WTC11 (cell line): ENCODE measurements around the gene HYI. TPM values are rescaled to one million over a fixed set of nuclear protein-coding genes. Genes with fewer than 3 reads are reported as not detected.

Experiments
- ATAC-seq: fragments of 200-7000 bp; cut with Tn5 transposase; 2 replicates; pipeline ENCODE4 v1.10.0; 2021; ENCODE audit warnings: mild to moderate bottlenecking, moderate library complexity
- CTCF ChIA-PET: fragments of 300-600 bp; sonication (Branson Sonifier 250); formaldehyde crosslinking; loops from one replicate; lab custom pipeline; 2021; ENCODE audit warnings: antibody characterized with exemption; lab: Charles Lee
- POLR2A ChIA-PET: fragments of 350-600 bp; sonication (Branson Sonifier 250); formaldehyde crosslinking; loops from one replicate; lab custom pipeline; 2021; ENCODE audit warnings: antibody characterized with exemption; lab: Charles Lee
- DNase-seq: peaks from one replicate; pipeline ENCODE4 v3.0.0; 2021; ENCODE audit warnings: low spot score
- H3K27ac Mint-ChIP-seq: 2 replicates; pipeline ENCODE4 v1.8.0; 2021; ENCODE audit warnings: mixed read lengths
- H3K27me3 Mint-ChIP-seq: 2 replicates; pipeline ENCODE4 v1.8.0; 2021; ENCODE audit warnings: low read depth, mild to moderate bottlenecking, moderate library complexity, mixed read lengths
- H3K36me3 Mint-ChIP-seq: 2 replicates; pipeline ENCODE4 v1.8.0; 2021; ENCODE audit warnings: mixed read lengths
- H3K4me1 Mint-ChIP-seq: 2 replicates; pipeline ENCODE4 v1.8.0; 2022; ENCODE audit warnings: mixed read lengths
- H3K4me3 Mint-ChIP-seq: 2 replicates; pipeline ENCODE4 v1.8.0; 2021; ENCODE audit warnings: mild to moderate bottlenecking, moderate library complexity, mixed read lengths
- H3K9me3 Mint-ChIP-seq: 2 replicates; pipeline ENCODE4 v1.8.0; 2021; ENCODE audit warnings: mixed read lengths
- ELF4 ChIP-seq: sonication (generic); formaldehyde crosslinking; IDR thresholded peaks from 2 replicates; pipeline ENCODE4 v1.8.1; 2022; ENCODE audit warnings: low read depth, mild to moderate bottlenecking, moderate library complexity, missing genetic modification reagents
- ETV6 ChIP-seq: sonication (generic); formaldehyde crosslinking; IDR thresholded peaks from 2 replicates; pipeline ENCODE4 v1.8.1; 2022; ENCODE audit warnings: mild to moderate bottlenecking, missing genetic modification reagents
- OVOL2 ChIP-seq: fragments of 250-450 bp; sonication (Bioruptor Pico); IDR thresholded peaks from 2 replicates; pipeline ENCODE4 v1.9.0; 2021; ENCODE audit warnings: mild to moderate bottlenecking, borderline replicate concordance
- PRRX2 ChIP-seq: fragments of 250-450 bp; sonication (Bioruptor Pico); IDR thresholded peaks from 2 replicates; pipeline ENCODE4 v1.8.0; 2021; ENCODE audit warnings: mild to moderate bottlenecking
- SP1 ChIP-seq: sonication (generic); formaldehyde crosslinking; conservative IDR thresholded peaks from 2 replicates; pipeline ENCODE4 v1.8.1; 2022; ENCODE audit warnings: missing genetic modification reagents
- ZBTB21 ChIP-seq: sonication (generic); formaldehyde crosslinking; IDR thresholded peaks from 2 replicates; pipeline ENCODE4 v1.8.1; 2023; ENCODE audit warnings: mild to moderate bottlenecking, missing genetic modification reagents, borderline replicate concordance
- ZNF423 ChIP-seq: fragments of 250-450 bp; sonication (Bioruptor Pico); IDR thresholded peaks from 2 replicates; pipeline ENCODE4 v2.1.2; 2022; ENCODE audit warnings: mild to moderate bottlenecking, moderate library complexity
- total RNA-seq: library from RNA; stranded (reverse); gene quantifications from 3 replicates; pipeline ENCODE4 v1.2.3, GENCODE V29; 2021
- TF ChIP-seq, protein P1 (sequence below): sonication (generic); formaldehyde crosslinking; IDR thresholded peaks from 2 replicates; pipeline ENCODE4 v1.8.0; 2023; ENCODE audit warnings: missing genetic modification reagents, mild to moderate bottlenecking, borderline replicate concordance
- TF ChIP-seq, protein P2 (sequence below): fragments of 250-450 bp; sonication (Bioruptor Pico); IDR thresholded peaks from 2 replicates; pipeline ENCODE4 v1.9.0; 2021; ENCODE audit warnings: moderate library complexity, mild to moderate bottlenecking, inconsistent platforms, borderline replicate concordance
- TF ChIP-seq, protein P3 (sequence below): sonication (generic); formaldehyde crosslinking; IDR thresholded peaks from 2 replicates; pipeline ENCODE4 v1.8.0; 2022; ENCODE audit warnings: mild to moderate bottlenecking, missing genetic modification reagents
- TF ChIP-seq, protein P4 (sequence below): sonication (generic); formaldehyde crosslinking; IDR thresholded peaks from 2 replicates; pipeline ENCODE4 v1.8.1; 2023; ENCODE audit warnings: mild to moderate bottlenecking, missing genetic modification reagents, borderline replicate concordance
- TF ChIP-seq, protein P5 (sequence below): sonication (generic); formaldehyde crosslinking; IDR thresholded peaks from 2 replicates; pipeline ENCODE4 v1.8.1; 2023; ENCODE audit warnings: mild to moderate bottlenecking, missing genetic modification reagents, moderate library complexity
- TF ChIP-seq, protein P6 (sequence below): sonication (generic); formaldehyde crosslinking; IDR thresholded peaks from 2 replicates; pipeline ENCODE4 v1.8.1; 2023; ENCODE audit warnings: mild to moderate bottlenecking, missing genetic modification reagents, moderate library complexity
- TF ChIP-seq, protein P7 (sequence below): fragments of 200-600 bp; IDR thresholded peaks from 2 replicates; pipeline ENCODE4 v1.8.0; 2022; ENCODE audit warnings: antibody characterized with exemption

The HYI gene
- total RNA-seq, 1 experiment from 2014 or later: 23.2 TPM

DNA sequence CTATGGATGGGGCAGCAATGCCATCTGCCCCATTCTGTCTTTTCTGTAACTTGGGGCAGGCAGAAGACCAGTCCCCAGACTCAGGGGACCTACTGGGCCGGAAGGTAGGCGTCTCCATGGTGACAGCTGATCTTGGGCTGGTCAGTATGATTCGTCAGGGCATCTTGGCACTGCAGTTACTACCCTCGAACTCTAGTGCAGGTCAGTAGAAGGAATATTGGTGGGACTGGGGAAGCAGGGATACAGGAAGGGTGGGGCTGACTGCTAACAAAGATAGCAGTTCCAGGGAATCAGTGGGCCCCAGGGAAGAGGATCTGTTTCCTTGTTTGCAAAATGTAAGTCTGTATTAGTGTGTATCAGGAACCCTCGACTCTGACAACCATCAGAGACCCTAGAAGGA lies 37.8 kb downstream of the HYI start (continued):
- TF ChIP-seq, protein P1, sequence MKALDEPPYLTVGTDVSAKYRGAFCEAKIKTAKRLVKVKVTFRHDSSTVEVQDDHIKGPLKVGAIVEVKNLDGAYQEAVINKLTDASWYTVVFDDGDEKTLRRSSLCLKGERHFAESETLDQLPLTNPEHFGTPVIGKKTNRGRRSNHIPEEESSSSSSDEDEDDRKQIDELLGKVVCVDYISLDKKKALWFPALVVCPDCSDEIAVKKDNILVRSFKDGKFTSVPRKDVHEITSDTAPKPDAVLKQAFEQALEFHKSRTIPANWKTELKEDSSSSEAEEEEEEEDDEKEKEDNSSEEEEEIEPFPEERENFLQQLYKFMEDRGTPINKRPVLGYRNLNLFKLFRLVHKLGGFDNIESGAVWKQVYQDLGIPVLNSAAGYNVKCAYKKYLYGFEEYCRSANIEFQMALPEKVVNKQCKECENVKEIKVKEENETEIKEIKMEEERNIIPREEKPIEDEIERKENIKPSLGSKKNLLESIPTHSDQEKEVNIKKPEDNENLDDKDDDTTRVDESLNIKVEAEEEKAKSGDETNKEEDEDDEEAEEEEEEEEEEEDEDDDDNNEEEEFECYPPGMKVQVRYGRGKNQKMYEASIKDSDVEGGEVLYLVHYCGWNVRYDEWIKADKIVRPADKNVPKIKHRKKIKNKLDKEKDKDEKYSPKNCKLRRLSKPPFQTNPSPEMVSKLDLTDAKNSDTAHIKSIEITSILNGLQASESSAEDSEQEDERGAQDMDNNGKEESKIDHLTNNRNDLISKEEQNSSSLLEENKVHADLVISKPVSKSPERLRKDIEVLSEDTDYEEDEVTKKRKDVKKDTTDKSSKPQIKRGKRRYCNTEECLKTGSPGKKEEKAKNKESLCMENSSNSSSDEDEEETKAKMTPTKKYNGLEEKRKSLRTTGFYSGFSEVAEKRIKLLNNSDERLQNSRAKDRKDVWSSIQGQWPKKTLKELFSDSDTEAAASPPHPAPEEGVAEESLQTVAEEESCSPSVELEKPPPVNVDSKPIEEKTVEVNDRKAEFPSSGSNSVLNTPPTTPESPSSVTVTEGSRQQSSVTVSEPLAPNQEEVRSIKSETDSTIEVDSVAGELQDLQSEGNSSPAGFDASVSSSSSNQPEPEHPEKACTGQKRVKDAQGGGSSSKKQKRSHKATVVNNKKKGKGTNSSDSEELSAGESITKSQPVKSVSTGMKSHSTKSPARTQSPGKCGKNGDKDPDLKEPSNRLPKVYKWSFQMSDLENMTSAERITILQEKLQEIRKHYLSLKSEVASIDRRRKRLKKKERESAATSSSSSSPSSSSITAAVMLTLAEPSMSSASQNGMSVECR: no peak
- TF ChIP-seq OVOL2 (CRISPR knock-in tag) (no peak), PRRX2 (no peak)
- TF ChIP-seq, protein P2, sequence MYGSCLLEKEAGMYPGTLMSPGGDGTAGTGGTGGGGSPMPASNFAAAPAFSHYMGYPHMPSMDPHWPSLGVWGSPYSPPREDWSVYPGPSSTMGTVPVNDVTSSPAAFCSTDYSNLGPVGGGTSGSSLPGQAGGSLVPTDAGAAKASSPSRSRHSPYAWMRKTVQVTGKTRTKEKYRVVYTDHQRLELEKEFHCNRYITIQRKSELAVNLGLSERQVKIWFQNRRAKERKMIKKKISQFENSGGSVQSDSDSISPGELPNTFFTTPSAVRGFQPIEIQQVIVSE (CRISPR knock-in tag): no peak
- TF ChIP-seq, protein P3, sequence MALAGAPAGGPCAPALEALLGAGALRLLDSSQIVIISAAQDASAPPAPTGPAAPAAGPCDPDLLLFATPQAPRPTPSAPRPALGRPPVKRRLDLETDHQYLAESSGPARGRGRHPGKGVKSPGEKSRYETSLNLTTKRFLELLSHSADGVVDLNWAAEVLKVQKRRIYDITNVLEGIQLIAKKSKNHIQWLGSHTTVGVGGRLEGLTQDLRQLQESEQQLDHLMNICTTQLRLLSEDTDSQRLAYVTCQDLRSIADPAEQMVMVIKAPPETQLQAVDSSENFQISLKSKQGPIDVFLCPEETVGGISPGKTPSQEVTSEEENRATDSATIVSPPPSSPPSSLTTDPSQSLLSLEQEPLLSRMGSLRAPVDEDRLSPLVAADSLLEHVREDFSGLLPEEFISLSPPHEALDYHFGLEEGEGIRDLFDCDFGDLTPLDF (CRISPR knock-in tag): no peak
- TF ChIP-seq, protein P4, sequence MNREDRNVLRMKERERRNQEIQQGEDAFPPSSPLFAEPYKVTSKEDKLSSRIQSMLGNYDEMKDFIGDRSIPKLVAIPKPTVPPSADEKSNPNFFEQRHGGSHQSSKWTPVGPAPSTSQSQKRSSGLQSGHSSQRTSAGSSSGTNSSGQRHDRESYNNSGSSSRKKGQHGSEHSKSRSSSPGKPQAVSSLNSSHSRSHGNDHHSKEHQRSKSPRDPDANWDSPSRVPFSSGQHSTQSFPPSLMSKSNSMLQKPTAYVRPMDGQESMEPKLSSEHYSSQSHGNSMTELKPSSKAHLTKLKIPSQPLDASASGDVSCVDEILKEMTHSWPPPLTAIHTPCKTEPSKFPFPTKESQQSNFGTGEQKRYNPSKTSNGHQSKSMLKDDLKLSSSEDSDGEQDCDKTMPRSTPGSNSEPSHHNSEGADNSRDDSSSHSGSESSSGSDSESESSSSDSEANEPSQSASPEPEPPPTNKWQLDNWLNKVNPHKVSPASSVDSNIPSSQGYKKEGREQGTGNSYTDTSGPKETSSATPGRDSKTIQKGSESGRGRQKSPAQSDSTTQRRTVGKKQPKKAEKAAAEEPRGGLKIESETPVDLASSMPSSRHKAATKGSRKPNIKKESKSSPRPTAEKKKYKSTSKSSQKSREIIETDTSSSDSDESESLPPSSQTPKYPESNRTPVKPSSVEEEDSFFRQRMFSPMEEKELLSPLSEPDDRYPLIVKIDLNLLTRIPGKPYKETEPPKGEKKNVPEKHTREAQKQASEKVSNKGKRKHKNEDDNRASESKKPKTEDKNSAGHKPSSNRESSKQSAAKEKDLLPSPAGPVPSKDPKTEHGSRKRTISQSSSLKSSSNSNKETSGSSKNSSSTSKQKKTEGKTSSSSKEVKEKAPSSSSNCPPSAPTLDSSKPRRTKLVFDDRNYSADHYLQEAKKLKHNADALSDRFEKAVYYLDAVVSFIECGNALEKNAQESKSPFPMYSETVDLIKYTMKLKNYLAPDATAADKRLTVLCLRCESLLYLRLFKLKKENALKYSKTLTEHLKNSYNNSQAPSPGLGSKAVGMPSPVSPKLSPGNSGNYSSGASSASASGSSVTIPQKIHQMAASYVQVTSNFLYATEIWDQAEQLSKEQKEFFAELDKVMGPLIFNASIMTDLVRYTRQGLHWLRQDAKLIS: no peak
- TF ChIP-seq, protein P5, sequence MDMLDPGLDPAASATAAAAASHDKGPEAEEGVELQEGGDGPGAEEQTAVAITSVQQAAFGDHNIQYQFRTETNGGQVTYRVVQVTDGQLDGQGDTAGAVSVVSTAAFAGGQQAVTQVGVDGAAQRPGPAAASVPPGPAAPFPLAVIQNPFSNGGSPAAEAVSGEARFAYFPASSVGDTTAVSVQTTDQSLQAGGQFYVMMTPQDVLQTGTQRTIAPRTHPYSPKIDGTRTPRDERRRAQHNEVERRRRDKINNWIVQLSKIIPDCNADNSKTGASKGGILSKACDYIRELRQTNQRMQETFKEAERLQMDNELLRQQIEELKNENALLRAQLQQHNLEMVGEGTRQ: no peak

DNA sequence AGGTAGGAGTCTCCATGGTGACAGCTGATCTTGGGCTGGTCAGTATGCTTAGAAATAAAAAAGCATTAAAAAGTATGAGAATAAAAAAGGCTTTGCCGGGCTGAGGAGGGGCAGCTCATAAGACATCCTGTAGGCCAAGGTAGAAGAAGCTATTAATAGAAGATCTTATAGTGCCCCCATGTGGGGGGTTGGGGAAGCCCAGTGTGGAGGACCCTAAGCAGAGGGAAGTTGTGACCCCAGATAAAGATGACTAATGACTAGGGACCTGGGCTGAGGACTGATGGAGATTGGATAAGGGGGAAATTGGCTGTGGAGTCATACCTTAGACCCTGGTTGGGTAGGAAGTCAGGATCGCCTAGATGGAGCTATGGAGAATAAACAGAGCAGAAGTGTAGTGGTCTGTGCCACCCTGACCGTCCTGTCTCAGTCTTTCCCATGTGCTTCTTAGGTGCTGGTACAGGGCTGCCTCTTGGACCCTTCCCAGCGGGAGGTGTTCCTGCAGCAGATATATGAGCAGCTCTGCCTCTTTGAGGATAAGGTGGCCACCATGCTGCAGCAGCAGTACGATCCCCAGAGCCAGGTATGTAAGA lies 39.0 kb downstream of the HYI start:
- H3K36me3 Mint-ChIP-seq: peaks cover 7% of the 10 kb centered on the region
- ChIA-PET CTCF (interaction anchor here (0.5 to 3.1 kb wide), 52 partner anchors 9 to 516 kb away, joined by 3 to 100 read pairs (median 4); partner anchors contain the start of genes C1orf210, CDC20, CFAP57 and EBNA1BP2), POLR2A (interaction anchor here (0.5 to 1.6 kb wide), 3 partner anchors 56 to 569 kb away, joined by 3 to 7 read pairs (median 4); partner anchors contain the start of genes CDC20 and ZNF691)
- DNase-seq: peak; percentile 81
- no peaks in the 10 kb centered on the region for H3K27me3 Mint-ChIP-seq
- H3K9me3 Mint-ChIP-seq: peaks cover 6% of the 10 kb centered on the region
- ATAC-seq: peak; percentile 98
- H3K4me1 Mint-ChIP-seq: no peaks in the 10 kb centered on the region
- H3K27ac Mint-ChIP-seq: no peak overlapping the region
- no peak overlapping the region for H3K4me3 Mint-ChIP-seq
- TF ChIP-seq, protein P6, sequence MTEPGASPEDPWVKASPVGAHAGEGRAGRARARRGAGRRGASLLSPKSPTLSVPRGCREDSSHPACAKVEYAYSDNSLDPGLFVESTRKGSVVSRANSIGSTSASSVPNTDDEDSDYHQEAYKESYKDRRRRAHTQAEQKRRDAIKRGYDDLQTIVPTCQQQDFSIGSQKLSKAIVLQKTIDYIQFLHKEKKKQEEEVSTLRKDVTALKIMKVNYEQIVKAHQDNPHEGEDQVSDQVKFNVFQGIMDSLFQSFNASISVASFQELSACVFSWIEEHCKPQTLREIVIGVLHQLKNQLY (CRISPR knock-in tag): no peak
- TF ChIP-seq SP1 (CRISPR knock-in tag) (no peak), ELF4 (CRISPR knock-in tag) (no peak), ZNF423 (no peak), ETV6 (CRISPR knock-in tag) (no peak), ZBTB21 (CRISPR knock-in tag) (no peak)
- TF ChIP-seq, protein P7, sequence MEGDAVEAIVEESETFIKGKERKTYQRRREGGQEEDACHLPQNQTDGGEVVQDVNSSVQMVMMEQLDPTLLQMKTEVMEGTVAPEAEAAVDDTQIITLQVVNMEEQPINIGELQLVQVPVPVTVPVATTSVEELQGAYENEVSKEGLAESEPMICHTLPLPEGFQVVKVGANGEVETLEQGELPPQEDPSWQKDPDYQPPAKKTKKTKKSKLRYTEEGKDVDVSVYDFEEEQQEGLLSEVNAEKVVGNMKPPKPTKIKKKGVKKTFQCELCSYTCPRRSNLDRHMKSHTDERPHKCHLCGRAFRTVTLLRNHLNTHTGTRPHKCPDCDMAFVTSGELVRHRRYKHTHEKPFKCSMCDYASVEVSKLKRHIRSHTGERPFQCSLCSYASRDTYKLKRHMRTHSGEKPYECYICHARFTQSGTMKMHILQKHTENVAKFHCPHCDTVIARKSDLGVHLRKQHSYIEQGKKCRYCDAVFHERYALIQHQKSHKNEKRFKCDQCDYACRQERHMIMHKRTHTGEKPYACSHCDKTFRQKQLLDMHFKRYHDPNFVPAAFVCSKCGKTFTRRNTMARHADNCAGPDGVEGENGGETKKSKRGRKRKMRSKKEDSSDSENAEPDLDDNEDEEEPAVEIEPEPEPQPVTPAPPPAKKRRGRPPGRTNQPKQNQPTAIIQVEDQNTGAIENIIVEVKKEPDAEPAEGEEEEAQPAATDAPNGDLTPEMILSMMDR: peak; percentile 58
